Ramos (cell line): ENCODE data around the gene GPBP1.
"Not testable (repeated sequence)": the region's sequence is repeated elsewhere in the genome, so short reads cannot be mapped to it uniquely, and the experiment has no call there.

Experiments used
- in situ Hi-C: fragments of 300-500 bp; cut with MboI; formaldehyde crosslinking; loops from one replicate; pipeline ENCODE4 v1.14.3; 2022; ENCODE audit warnings: low sequenced_read_pairs; ENCODE audit not compliant: unreplicated experiment

GPBP1 gene

GRCh38 chr5:57173319-57174127 lies at the start of gene GPBP1:
GPBP1 (plus strand) TSS chr5:57174059; CDS start chr5:57214131, 40,072 bp downstream.
- in situ Hi-C loops, result no loop called here

GRCh38 chr5:57128325-57128724 lies 45.5 kb upstream of the GPBP1 start:
- in situ Hi-C loops, result no loop called here

GRCh38 chr5:57133574-57133973 lies 40.3 kb upstream of the GPBP1 start:
- in situ Hi-C loops, result no loop called here

GRCh38 chr5:57137401-57137800 lies 36.5 kb upstream of the GPBP1 start:
- in situ Hi-C loops, result no loop called here

GRCh38 chr5:57152316-57152715 lies 21.5 kb upstream of the GPBP1 start:
- in situ Hi-C loops, result no loop called here

GRCh38 chr5:57155033-57155432 lies 18.8 kb upstream of the GPBP1 start:
- in situ Hi-C loops, result no loop called here

GRCh38 chr5:57157131-57157530 lies 16.7 kb upstream of the GPBP1 start:
- in situ Hi-C loops, result no loop called here

- in situ Hi-C loops, result no loop called here
Observed at GRCh38 chr5:57157666-57158065, 16.2 kb upstream of the GPBP1 start.

- in situ Hi-C loops, result no loop called here
Observed at GRCh38 chr5:57163553-57164006, 10.3 kb upstream of the GPBP1 start.

- in situ Hi-C loops, result no loop called here
Observed at GRCh38 chr5:57164124-57164523, 9.7 kb upstream of the GPBP1 start.

- in situ Hi-C loops, result not testable (repeated sequence)
Observed at GRCh38 chr5:57165171-57165570, 8.7 kb upstream of the GPBP1 start.

- in situ Hi-C loops, result no loop called here
Observed at GRCh38 chr5:57166276-57166675, 7.6 kb upstream of the GPBP1 start.

GRCh38 chr5:57167201-57167600 lies 6.7 kb upstream of the GPBP1 start:
- in situ Hi-C loops, result no loop called here

- in situ Hi-C loops, result not testable (repeated sequence)
Observed at GRCh38 chr5:57170116-57170515, 3.7 kb upstream of the GPBP1 start.

- in situ Hi-C loops, result no loop called here
Observed at GRCh38 chr5:57171816-57172465, 1.9 kb upstream of the GPBP1 start.

GRCh38 chr5:57172466-57173318 lies 1.2 kb upstream of the GPBP1 start:
- in situ Hi-C loops, result no loop called here

GRCh38 chr5:57174128-57174889 lies 450 bp downstream of the GPBP1 start:
- in situ Hi-C loops, result no loop called here

- in situ Hi-C loops, result no loop called here
Observed at GRCh38 chr5:57174890-57175510, 1.1 kb downstream of the GPBP1 start.

GRCh38 chr5:57175551-57176309 lies 1.9 kb downstream of the GPBP1 start:
- in situ Hi-C loops, result no loop called here
